ENCODE measurements around the gene ALX4.

The ALX4 gene

GRCh38 chr11:44308256-44308922 is 1.6 kb downstream of the ALX4 start:
- no peak for TF ChIP-seq CTCF (IDR thresholded peaks at IDR 0.05; ENCODE audit: low read depth, low read length)
- no peak for DNase-seq (ENCODE audit: low read depth, low spot score)
- in situ Hi-C loops (cut with HindIII; ENCODE audit: low sequenced_read_pairs), result no loop called here
- no peak overlapping the region for H3K4me3 ChIP-seq (ENCODE audit: low read depth, low read length)

GRCh38 chr11:44307340-44308099 is 2.4 kb downstream of the ALX4 start:
- TF ChIP-seq CTCF (IDR thresholded peaks at IDR 0.05; ENCODE audit: low read depth, low read length), result no peak
- DNase-seq (ENCODE audit: low read depth, low spot score), result no peak
- in situ Hi-C loops (cut with HindIII; ENCODE audit: low sequenced_read_pairs), result no loop called here
- no peak overlapping the region for H3K4me3 ChIP-seq (ENCODE audit: low read depth, low read length)

GRCh38 chr11:44306918-44307244 is 3.1 kb downstream of the ALX4 start:
- in situ Hi-C loops (cut with HindIII; ENCODE audit: low sequenced_read_pairs), result no loop called here
- TF ChIP-seq CTCF (IDR thresholded peaks at IDR 0.05; ENCODE audit: low read depth, low read length), result no peak
- no peak for DNase-seq (ENCODE audit: low read depth, low spot score)
- H3K4me3 ChIP-seq (ENCODE audit: low read depth, low read length), result no peak overlapping the region

GRCh38 chr11:44306052-44306917 is 3.7 kb downstream of the ALX4 start:
- in situ Hi-C loops (cut with HindIII; ENCODE audit: low sequenced_read_pairs), result no loop called here
- TF ChIP-seq CTCF (IDR thresholded peaks at IDR 0.05; ENCODE audit: low read depth, low read length), result no peak
- peak overlapping the region; percentile 34 for H3K4me3 ChIP-seq (ENCODE audit: low read depth, low read length)
- DNase-seq (ENCODE audit: low read depth, low spot score), result no peak

GRCh38 chr11:44305470-44306051 is 4.4 kb downstream of the ALX4 start:
- DNase-seq (ENCODE audit: low read depth, low spot score), result no peak

More at GRCh38 chr11:44305470-44306051, 4.4 kb downstream of the ALX4 start:
- in situ Hi-C loops (cut with HindIII; ENCODE audit: low sequenced_read_pairs), result no loop called here
- no peak for TF ChIP-seq CTCF (IDR thresholded peaks at IDR 0.05; ENCODE audit: low read depth, low read length)
- H3K4me3 ChIP-seq (ENCODE audit: low read depth, low read length), result peak overlapping the region; percentile 34
